GM12878 (cell line): ENCODE measurements around the gene STX4. TPM values are rescaled to one million over a fixed set of nuclear protein-coding genes. Genes with fewer than 3 reads are reported as not detected.

Source experiments
- ASH2L ChIP-seq: fragments of 300-600, 200-600 bp; sonication (generic); IDR thresholded peaks from 2 replicates; pipeline ENCODE4 v1.6.1; 2017; ENCODE audit warnings: low read depth, mild to moderate bottlenecking, borderline replicate concordance
- ATF7 ChIP-seq: fragments of 450-650 bp; IDR thresholded peaks from 2 replicates; pipeline ENCODE4 v1.6.1; 2016; ENCODE audit warnings: low read depth, mild to moderate bottlenecking
- CBX5 ChIP-seq: sonication (generic); IDR thresholded peaks from 2 replicates; pipeline ENCODE4 v1.6.1; 2016; ENCODE audit warnings: low read depth, moderate library complexity, mild to moderate bottlenecking, inconsistent platforms
- CREM ChIP-seq: IDR thresholded peaks from 2 replicates; pipeline ENCODE4 v1.6.1; 2014; ENCODE audit warnings: antibody characterized with exemption, low read depth
- EED ChIP-seq: sonication (generic); IDR thresholded peaks from 2 replicates; pipeline ENCODE4 v1.6.1; 2016; ENCODE audit warnings: antibody characterized with exemption, low read depth
- ETV6 ChIP-seq, 2 experiments: fragments of 450-650 bp in 1 of 2; IDR thresholded peaks in 1 of 2; conservative IDR thresholded peaks in 1 of 2; 2 replicates each; pipeline ENCODE4 v1.6.1; 2014; ENCODE audit warnings: antibody characterized with exemption in 1 of 2, borderline replicate concordance in 1 of 2, low read depth in 1 of 2, mild to moderate bottlenecking in 1 of 2, moderate library complexity in 1 of 2
- HDAC2 ChIP-seq: fragments of 200-600 bp; sonication (generic); IDR thresholded peaks from 2 replicates; pipeline ENCODE4 v1.6.1; 2017
- HDGF ChIP-seq: fragments of 450-650 bp; IDR thresholded peaks from 2 replicates; pipeline ENCODE4 v1.6.1; 2016; ENCODE audit warnings: antibody characterized with exemption
- IRF4 ChIP-seq: IDR thresholded peaks from 2 replicates; pipeline ENCODE4 v1.6.1; 2011; ENCODE audit warnings: low read depth, low read length
- KAT2A ChIP-seq: conservative IDR thresholded peaks from 2 replicates; pipeline ENCODE4 v1.6.1; 2011; ENCODE audit warnings: low read depth, low read length; ENCODE audit not compliant: control insufficient read depth
- MXI1 ChIP-seq: fragments of 150-350 bp; IDR thresholded peaks from 2 replicates; pipeline ENCODE4 v1.6.1; 2011; ENCODE audit warnings: low read depth, mild to moderate bottlenecking, inconsistent platforms, low read length, improper control_type of control experiment
- NFXL1 ChIP-seq: fragments of 450-650 bp; IDR thresholded peaks from 2 replicates; pipeline ENCODE4 v1.6.1; 2017; ENCODE audit warnings: antibody characterized with exemption, mild to moderate bottlenecking, borderline replicate concordance
- RB1 ChIP-seq: fragments of 450-650 bp; formaldehyde crosslinking; IDR thresholded peaks from 2 replicates; pipeline ENCODE4 v1.6.1; 2017; ENCODE audit warnings: mild to moderate bottlenecking, borderline replicate concordance
- RCOR1 ChIP-seq: conservative IDR thresholded peaks from 2 replicates; pipeline ENCODE4 v1.6.1; 2012; ENCODE audit warnings: low read depth, low read length, improper control_type of control experiment
- SIX5 ChIP-seq: IDR thresholded peaks from 2 replicates; pipeline ENCODE4 v1.6.1; 2011; ENCODE audit warnings: mild to moderate bottlenecking, low read depth, low read length, moderate library complexity; ENCODE audit not compliant: severe bottlenecking
- SMC3 ChIP-seq: IDR thresholded peaks from 2 replicates; pipeline ENCODE4 v1.6.1; 2011; ENCODE audit warnings: low read length, improper control_type of control experiment, borderline replicate concordance
- SP1 ChIP-seq: IDR thresholded peaks from one replicate; pipeline ENCODE4 v1.6.1; 2011; ENCODE audit warnings: low read depth, low read length
- SUPT20H ChIP-seq: IDR thresholded peaks from 2 replicates; pipeline ENCODE4 v1.6.1; 2011; ENCODE audit warnings: low read depth, mild to moderate bottlenecking, low read length, moderate library complexity, borderline replicate concordance; ENCODE audit not compliant: control insufficient read depth
- TARDBP ChIP-seq: IDR thresholded peaks from 2 replicates; pipeline ENCODE4 v1.6.1; 2016; ENCODE audit warnings: borderline replicate concordance
- ZSCAN29 ChIP-seq: fragments of 450-650 bp; IDR thresholded peaks from 2 replicates; pipeline ENCODE4 v1.6.1; 2017; ENCODE audit warnings: mild to moderate bottlenecking, moderate library complexity
- polyA plus RNA-seq, 11 experiments: library from polyadenylated mRNA; depleted of rRNA in 4 of 11; unstranded in 6 of 11; stranded (reverse) in 5 of 11; fragments of >200 nt; fragmentation: Nextera tagmentation in 4 of 11; fragmentation: Illumina TruSeq in 1 of 11; extraction: Ambion mirVana in 4 of 11; extraction: Trizol in 1 of 11; gene quantifications; 1 replicate in 1 of 11; 2 replicates in 10 of 11; pipeline versions ENCODE4 v1.2.1 to v1.2.3, GENCODE V29; 2011 to 2016; ENCODE audit warnings: inconsistent platforms in 2 of 11, missing spikeins in 2 of 11, low read depth in 1 of 11
- total RNA-seq, 4 experiments: library from RNA; depleted of rRNA in 3 of 4; stranded (reverse); fragments of >200 nt in 3 of 4; fragmentation: Illumina TruSeq in 1 of 4; extraction: Trizol in 1 of 4; gene quantifications; 2 replicates each; pipeline versions ENCODE4 v1.2.1 to v1.2.3, GENCODE V29; 2013 to 2021
- TF ChIP-seq, protein P1 (sequence below): fragments of 450-650 bp; IDR thresholded peaks from 2 replicates; pipeline ENCODE4 v1.6.1; 2017; ENCODE audit warnings: mild to moderate bottlenecking, low read depth, inconsistent platforms; ENCODE audit not compliant: poor library complexity, severe bottlenecking
- TF ChIP-seq, protein P2 (sequence below): fragments of 450-650 bp; IDR thresholded peaks from 2 replicates; pipeline ENCODE4 v1.6.1; 2018; ENCODE audit warnings: mild to moderate bottlenecking, low read depth, moderate library complexity; ENCODE audit not compliant: partially characterized antibody
- TF ChIP-seq, protein P3 (sequence below): fragments of 450-650 bp; IDR thresholded peaks from 2 replicates; pipeline ENCODE4 v1.6.1; 2017; ENCODE audit warnings: borderline replicate concordance
- TF ChIP-seq, protein P4 (sequence below): fragments of 450-650 bp; IDR thresholded peaks from 2 replicates; pipeline ENCODE4 v1.6.1; 2016; ENCODE audit warnings: mild to moderate bottlenecking

STX4 gene
- total and polyA plus RNA-seq, 10 of the 15 experiments (the other 5 are each of a cell fraction or from before 2014, with no cell fraction given) = 3.3 to 37.6 (median 22.6) TPM

DNA sequence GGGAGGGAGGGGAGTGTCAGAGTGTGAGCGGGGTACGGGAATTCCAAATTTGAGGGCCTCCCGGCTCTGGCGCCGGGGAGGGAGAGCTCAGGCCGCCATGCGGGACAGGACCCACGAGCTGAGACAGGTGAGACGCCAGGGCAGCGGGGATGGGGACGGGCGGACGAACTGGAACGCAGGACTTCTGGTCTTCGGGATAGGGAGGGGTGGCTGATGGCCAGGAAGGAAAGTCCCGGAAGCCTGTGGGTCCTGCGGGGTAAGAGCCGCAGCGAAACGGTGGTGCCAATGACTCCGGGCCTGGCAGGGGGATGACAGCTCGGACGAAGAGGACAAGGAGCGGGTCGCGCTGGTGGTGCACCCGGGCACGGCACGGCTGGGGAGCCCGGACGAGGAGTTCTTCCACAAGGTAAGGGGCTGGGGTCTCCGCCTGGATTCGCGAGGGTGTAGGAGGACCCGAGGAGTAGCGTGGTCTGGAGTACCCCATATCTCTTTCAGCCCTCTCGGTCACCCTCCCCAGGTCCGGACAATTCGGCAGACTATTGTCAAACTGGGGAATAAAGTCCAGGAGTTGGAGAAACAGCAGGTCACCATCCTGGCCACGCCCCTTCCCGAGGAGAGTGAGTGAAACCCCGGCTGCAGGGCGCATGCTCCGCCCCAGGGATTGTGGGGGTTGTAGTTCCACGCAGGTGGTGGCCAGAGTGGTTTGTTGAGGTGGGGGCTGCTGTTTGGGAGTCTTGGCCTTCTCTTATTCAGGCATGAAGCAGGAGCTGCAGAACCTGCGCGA lies 543 bp downstream of the STX4 start (continued):
- TF ChIP-seq ETV6 (conservative IDR thresholded peaks at IDR 0.05 in 1 of 2, IDR thresholded peaks at IDR 0.05 in 1 of 2; ENCODE audit: borderline replicate concordance in 1 of 2, low read depth in 1 of 2) (no peak), MXI1 (no peak), ASH2L (no peak), KAT2A (no peak), SUPT20H (no peak), ATF7 (no peak), IRF4 (0 out of 2 replicates have a peak, but pooled peaks have one; percentile 35), RCOR1 (no peak), NFXL1 (no peak), EED (no peak), ZSCAN29 (no peak), TARDBP (no peak), SMC3 (no peak), CBX5 (no peak), CREM (no peak), HDGF (0 out of 2 replicates have a peak, but pooled peaks have one; percentile 46), SIX5 (peak; percentile 95), SP1 (peak; percentile 56), HDAC2 (no peak), RB1 (0 out of 2 replicates have a peak, but pooled peaks have one; percentile 30)
- TF ChIP-seq, protein P1, sequence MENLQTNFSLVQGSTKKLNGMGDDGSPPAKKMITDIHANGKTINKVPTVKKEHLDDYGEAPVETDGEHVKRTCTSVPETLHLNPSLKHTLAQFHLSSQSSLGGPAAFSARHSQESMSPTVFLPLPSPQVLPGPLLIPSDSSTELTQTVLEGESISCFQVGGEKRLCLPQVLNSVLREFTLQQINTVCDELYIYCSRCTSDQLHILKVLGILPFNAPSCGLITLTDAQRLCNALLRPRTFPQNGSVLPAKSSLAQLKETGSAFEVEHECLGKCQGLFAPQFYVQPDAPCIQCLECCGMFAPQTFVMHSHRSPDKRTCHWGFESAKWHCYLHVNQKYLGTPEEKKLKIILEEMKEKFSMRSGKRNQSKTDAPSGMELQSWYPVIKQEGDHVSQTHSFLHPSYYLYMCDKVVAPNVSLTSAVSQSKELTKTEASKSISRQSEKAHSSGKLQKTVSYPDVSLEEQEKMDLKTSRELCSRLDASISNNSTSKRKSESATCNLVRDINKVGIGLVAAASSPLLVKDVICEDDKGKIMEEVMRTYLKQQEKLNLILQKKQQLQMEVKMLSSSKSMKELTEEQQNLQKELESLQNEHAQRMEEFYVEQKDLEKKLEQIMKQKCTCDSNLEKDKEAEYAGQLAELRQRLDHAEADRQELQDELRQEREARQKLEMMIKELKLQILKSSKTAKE = no peak
- TF ChIP-seq, protein P2, sequence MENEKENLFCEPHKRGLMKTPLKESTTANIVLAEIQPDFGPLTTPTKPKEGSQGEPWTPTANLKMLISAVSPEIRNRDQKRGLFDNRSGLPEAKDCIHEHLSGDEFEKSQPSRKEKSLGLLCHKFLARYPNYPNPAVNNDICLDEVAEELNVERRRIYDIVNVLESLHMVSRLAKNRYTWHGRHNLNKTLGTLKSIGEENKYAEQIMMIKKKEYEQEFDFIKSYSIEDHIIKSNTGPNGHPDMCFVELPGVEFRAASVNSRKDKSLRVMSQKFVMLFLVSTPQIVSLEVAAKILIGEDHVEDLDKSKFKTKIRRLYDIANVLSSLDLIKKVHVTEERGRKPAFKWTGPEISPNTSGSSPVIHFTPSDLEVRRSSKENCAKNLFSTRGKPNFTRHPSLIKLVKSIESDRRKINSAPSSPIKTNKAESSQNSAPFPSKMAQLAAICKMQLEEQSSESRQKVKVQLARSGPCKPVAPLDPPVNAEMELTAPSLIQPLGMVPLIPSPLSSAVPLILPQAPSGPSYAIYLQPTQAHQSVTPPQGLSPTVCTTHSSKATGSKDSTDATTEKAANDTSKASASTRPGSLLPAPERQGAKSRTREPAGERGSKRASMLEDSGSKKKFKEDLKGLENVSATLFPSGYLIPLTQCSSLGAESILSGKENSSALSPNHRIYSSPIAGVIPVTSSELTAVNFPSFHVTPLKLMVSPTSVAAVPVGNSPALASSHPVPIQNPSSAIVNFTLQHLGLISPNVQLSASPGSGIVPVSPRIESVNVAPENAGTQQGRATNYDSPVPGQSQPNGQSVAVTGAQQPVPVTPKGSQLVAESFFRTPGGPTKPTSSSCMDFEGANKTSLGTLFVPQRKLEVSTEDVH = no peak
- TF ChIP-seq, protein P3, sequence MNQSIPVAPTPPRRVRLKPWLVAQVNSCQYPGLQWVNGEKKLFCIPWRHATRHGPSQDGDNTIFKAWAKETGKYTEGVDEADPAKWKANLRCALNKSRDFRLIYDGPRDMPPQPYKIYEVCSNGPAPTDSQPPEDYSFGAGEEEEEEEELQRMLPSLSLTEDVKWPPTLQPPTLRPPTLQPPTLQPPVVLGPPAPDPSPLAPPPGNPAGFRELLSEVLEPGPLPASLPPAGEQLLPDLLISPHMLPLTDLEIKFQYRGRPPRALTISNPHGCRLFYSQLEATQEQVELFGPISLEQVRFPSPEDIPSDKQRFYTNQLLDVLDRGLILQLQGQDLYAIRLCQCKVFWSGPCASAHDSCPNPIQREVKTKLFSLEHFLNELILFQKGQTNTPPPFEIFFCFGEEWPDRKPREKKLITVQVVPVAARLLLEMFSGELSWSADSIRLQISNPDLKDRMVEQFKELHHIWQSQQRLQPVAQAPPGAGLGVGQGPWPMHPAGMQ = no peak
- TF ChIP-seq, protein P4, sequence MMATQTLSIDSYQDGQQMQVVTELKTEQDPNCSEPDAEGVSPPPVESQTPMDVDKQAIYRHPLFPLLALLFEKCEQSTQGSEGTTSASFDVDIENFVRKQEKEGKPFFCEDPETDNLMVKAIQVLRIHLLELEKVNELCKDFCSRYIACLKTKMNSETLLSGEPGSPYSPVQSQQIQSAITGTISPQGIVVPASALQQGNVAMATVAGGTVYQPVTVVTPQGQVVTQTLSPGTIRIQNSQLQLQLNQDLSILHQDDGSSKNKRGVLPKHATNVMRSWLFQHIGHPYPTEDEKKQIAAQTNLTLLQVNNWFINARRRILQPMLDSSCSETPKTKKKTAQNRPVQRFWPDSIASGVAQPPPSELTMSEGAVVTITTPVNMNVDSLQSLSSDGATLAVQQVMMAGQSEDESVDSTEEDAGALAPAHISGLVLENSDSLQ = no peak
